ENCODE measurements around the gene APLP2. TPM values are rescaled to one million over a fixed set of nuclear protein-coding genes. Genes with fewer than 3 reads are reported as not detected.
A peak's percentile ranks its signal among the peaks of the same experiment; 100 is the strongest.

APLP2 gene
- total and polyA plus RNA-seq, 2 of the 13 experiments (the other 11 are each of a cell fraction or from before 2014, with no cell fraction given), result 315 to 594 TPM

DNA sequence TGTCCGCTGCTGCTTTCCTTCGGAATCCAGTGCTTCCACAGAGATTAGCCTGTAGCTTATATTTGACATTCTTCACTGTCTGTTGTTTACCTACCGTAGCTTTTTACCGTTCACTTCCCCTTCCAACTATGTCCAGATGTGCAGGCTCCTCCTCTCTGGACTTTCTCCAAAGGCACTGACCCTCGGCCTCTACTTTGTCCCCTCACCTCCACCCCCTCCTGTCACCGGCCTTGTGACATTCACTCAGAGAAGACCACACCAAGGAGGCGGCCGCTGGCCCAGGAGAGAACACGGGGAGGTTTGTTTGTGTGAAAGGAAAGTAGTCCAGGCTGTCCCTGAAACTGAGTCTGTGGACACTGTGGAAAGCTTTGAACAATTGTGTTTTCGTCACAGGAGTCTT lies 74.4 kb downstream of the APLP2 start:
- CTCF ChIA-PET (ENCODE audit: low intra/inter-chr PET ratio, low total read pairs), result no interaction called here
- BruUV-seq (replicated peaks), result no TSS peak
- whole genome bisulfite sequencing (ENCODE audit: low lambda C conversion rate), result 3% methylated on average over 10 of the region's 10 CpGs
- intact Hi-C loops (cut with micrococcal nuclease; ENCODE audit: unreplicated experiment) (loop anchor here (1.0 kb wide), 2 partner anchors 37 to 221 kb away; no protein-coding TSS in a partner anchor), in situ Hi-C loops (cut with HindIII; ENCODE audit: extremely low pct_ligation_motif_present, low pct_unique_long_range_greater_than_20kb) (loop anchor here (25.0 kb wide), 1 partner anchor 357 kb away; no protein-coding TSS in a partner anchor)
- FAIRE-seq (peak; percentile 66), ATAC-seq (peak; percentile 79), DNase-seq (ENCODE audit: low spot score) (peak; percentile 92)
- peaks cover 9 to 36% of the 10 kb centered on the region in 2 experiments; a peak in 4 of 5 replicates for H3K36me3 ChIP-seq (replicated peaks in 1 of 2; ENCODE audit: control insufficient read depth in 1 of 2, insufficient read depth in 2 of 2, low read length in 2 of 2)
- peak overlapping the region; percentile 81 for H3K4me2 ChIP-seq (ENCODE audit: low read depth, low read length)
- H2AFZ ChIP-seq (ENCODE audit: low read length), result no peak overlapping the region
- peak overlapping the region in 1 of 3 experiments; percentile 44; a peak in 3 of 6 replicates for H3K4me3 ChIP-seq (replicated peaks in 1 of 3; ENCODE audit: insufficient read depth in 1 of 3, low read depth in 2 of 3, low read length in 3 of 3)
- peak overlapping the region; percentile 64 for H3K9ac ChIP-seq (ENCODE audit: insufficient read depth, low read depth, low read length)
- peak overlapping the region; percentile 87 for H3K27ac ChIP-seq (ENCODE audit: extremely low read length, insufficient read depth, low read length)
- H3K4me1 ChIP-seq (ENCODE audit: insufficient read depth, low read length), result peaks cover 74% of the 10 kb centered on the region
- H4K20me1 ChIP-seq (ENCODE audit: insufficient read depth, low read length), result no peaks in the 10 kb centered on the region
- H3K27me3 ChIP-seq (ENCODE audit: control insufficient read depth in 1 of 2, insufficient read depth in 2 of 2, low read length in 2 of 2), result no peaks in the 10 kb centered on the region
- POLR2A ChIA-PET, result interaction anchor here (0.7 to 3.7 kb wide), 8 partner anchors 12 to 143 kb away, joined by 3 to 50 read pairs (median 5); partner anchors contain the start of gene PRDM10
- H3K9me3 ChIP-seq (ENCODE audit: low read length), result no peaks in the 10 kb centered on the region
- H3K79me2 ChIP-seq (ENCODE audit: insufficient read depth, low read length), result peaks cover under 1% of the 10 kb centered on the region
- TF ChIP-seq TBX2 (CRISPR knock-in tag; IDR thresholded peaks at IDR 0.05; ENCODE audit: borderline replicate concordance) (peak; percentile 64), FOXK1 (CRISPR knock-in tag; IDR thresholded peaks at IDR 0.05; ENCODE audit: borderline replicate concordance, low read depth) (peak; percentile 70; the same call in 1 of the 2 replicates), KDM3A (CRISPR knock-in tag; IDR thresholded peaks at IDR 0.05; ENCODE audit: low read depth) (0 out of 2 replicates have a peak, but pooled peaks have one; percentile 42), XRCC5 (optimal IDR thresholded peaks at IDR 0.05; ENCODE audit: low read length) (peak; percentile 83), ZNF232 (CRISPR knock-in tag; IDR thresholded peaks at IDR 0.05; ENCODE audit: borderline replicate concordance) (no peak), ZNF230 (CRISPR knock-in tag; IDR thresholded peaks at IDR 0.05) (no peak), BCL6 (CRISPR knock-in tag; IDR thresholded peaks at IDR 0.05) (peak; percentile 35; the same call in 1 of the 2 replicates), SNAPC2 (CRISPR knock-in tag; IDR thresholded peaks at IDR 0.05) (no peak), MIER2 (CRISPR knock-in tag; IDR thresholded peaks at IDR 0.05) (peak; percentile 72), TGIF2 (CRISPR knock-in tag; IDR thresholded peaks at IDR 0.05) (peak; percentile 66; the same call in 1 of the 2 replicates), ZNF777 (CRISPR knock-in tag; IDR thresholded peaks at IDR 0.05) (peak; percentile 15; the same call in 1 of the 2 replicates), KAT8 (CRISPR knock-in tag; IDR thresholded peaks at IDR 0.05) (peak; percentile 58), RBM22 (optimal IDR thresholded peaks at IDR 0.05; ENCODE audit: low read length) (no peak), SPEN (CRISPR knock-in tag; IDR thresholded peaks at IDR 0.05; ENCODE audit: low read depth) (peak; percentile 70; the same call in 1 of the 2 replicates)
- TF ChIP-seq, protein P1, sequence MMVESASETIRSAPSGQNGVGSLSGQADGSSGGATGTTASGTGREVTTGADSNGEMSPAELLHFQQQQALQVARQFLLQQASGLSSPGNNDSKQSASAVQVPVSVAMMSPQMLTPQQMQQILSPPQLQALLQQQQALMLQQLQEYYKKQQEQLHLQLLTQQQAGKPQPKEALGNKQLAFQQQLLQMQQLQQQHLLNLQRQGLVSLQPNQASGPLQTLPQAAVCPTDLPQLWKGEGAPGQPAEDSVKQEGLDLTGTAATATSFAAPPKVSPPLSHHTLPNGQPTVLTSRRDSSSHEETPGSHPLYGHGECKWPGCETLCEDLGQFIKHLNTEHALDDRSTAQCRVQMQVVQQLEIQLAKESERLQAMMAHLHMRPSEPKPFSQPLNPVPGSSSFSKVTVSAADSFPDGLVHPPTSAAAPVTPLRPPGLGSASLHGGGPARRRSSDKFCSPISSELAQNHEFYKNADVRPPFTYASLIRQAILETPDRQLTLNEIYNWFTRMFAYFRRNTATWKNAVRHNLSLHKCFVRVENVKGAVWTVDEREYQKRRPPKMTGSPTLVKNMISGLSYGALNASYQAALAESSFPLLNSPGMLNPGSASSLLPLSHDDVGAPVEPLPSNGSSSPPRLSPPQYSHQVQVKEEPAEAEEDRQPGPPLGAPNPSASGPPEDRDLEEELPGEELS (CRISPR knock-in tag; IDR thresholded peaks at IDR 0.05), result peak; percentile 89
- TF ChIP-seq, protein P2, sequence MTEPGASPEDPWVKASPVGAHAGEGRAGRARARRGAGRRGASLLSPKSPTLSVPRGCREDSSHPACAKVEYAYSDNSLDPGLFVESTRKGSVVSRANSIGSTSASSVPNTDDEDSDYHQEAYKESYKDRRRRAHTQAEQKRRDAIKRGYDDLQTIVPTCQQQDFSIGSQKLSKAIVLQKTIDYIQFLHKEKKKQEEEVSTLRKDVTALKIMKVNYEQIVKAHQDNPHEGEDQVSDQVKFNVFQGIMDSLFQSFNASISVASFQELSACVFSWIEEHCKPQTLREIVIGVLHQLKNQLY (CRISPR knock-in tag; IDR thresholded peaks at IDR 0.05), result no peak
- TF ChIP-seq, protein P3, sequence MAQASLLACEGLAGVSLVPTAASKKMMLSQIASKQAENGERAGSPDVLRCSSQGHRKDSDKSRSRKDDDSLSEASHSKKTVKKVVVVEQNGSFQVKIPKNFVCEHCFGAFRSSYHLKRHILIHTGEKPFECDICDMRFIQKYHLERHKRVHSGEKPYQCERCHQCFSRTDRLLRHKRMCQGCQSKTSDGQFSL (CRISPR knock-in tag; IDR thresholded peaks at IDR 0.05), result no peak
- TF ChIP-seq, protein P4, sequence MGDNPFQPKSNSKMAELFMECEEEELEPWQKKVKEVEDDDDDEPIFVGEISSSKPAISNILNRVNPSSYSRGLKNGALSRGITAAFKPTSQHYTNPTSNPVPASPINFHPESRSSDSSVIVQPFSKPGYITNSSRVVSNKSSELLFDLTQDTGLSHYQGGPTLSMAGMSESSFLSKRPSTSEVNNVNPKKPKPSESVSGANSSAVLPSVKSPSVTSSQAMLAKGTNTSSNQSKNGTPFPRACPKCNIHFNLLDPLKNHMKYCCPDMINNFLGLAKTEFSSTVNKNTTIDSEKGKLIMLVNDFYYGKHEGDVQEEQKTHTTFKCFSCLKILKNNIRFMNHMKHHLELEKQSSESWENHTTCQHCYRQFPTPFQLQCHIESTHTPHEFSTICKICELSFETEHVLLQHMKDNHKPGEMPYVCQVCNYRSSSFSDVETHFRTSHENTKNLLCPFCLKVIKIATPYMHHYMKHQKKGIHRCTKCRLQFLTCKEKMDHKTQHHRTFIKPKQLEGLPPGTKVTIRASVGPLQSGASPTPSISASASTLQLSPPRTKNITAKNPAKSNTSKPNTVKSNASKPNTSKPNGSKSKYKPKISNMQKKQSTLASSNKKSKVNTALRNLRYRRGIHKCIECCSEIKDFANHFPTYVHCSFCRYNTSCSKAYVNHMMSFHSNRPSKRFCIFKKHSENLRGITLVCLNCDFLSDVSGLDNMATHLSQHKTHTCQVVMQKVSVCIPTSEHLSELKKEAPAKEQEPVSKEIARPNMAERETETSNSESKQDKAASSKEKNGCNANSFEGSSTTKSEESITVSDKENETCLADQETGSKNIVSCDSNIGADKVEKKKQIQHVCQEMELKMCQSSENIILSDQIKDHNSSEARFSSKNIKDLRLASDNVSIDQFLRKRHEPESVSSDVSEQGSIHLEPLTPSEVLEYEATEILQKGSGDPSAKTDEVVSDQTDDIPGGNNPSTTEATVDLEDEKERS (CRISPR knock-in tag; IDR thresholded peaks at IDR 0.05), result no peak
- TF ChIP-seq, protein P5, sequence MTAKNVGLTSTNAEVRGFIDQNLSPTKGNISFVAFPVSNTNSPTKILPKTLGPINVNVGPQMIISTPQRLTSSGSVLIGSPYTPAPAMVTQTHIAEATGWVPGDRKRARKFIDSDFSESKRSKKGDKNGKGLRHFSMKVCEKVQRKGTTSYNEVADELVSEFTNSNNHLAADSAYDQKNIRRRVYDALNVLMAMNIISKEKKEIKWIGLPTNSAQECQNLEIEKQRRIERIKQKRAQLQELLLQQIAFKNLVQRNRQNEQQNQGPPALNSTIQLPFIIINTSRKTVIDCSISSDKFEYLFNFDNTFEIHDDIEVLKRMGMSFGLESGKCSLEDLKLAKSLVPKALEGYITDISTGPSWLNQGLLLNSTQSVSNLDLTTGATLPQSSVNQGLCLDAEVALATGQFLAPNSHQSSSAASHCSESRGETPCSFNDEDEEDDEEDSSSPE (CRISPR knock-in tag; IDR thresholded peaks at IDR 0.05), result 0 out of 2 replicates have a peak, but pooled peaks have one; percentile 17

All from HepG2 (cell line).